ENCODE results near the gene SAA4.
"Not testable (repeated sequence)": the region's sequence is repeated elsewhere in the genome, so short reads cannot be mapped to it uniquely, and the experiment has no call there.

The SAA4 gene

DNA sequence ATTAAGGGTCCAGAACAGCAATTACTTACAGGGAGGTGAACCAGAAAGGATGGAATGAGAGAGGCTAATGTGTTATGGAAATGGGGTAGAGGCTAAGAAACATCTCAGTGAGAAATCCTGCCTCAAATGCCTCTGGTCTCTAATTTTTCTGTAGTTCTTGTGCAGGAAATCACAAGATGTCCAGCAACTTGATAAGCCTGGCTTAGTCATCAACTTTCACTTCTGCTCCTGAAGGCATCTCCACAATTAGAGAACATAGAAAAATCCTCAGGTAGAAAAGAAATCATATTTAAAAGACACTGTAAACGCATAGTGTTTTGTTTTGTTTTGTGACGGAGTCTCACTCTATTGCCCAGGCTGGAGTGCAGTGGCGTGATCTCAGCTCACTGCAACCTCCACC, 45.2 kb downstream of the SAA4 start:
- no peak for DNase-seq (ENCODE audit: low read depth in 2 of 3, low spot score in 2 of 3)

DNA sequence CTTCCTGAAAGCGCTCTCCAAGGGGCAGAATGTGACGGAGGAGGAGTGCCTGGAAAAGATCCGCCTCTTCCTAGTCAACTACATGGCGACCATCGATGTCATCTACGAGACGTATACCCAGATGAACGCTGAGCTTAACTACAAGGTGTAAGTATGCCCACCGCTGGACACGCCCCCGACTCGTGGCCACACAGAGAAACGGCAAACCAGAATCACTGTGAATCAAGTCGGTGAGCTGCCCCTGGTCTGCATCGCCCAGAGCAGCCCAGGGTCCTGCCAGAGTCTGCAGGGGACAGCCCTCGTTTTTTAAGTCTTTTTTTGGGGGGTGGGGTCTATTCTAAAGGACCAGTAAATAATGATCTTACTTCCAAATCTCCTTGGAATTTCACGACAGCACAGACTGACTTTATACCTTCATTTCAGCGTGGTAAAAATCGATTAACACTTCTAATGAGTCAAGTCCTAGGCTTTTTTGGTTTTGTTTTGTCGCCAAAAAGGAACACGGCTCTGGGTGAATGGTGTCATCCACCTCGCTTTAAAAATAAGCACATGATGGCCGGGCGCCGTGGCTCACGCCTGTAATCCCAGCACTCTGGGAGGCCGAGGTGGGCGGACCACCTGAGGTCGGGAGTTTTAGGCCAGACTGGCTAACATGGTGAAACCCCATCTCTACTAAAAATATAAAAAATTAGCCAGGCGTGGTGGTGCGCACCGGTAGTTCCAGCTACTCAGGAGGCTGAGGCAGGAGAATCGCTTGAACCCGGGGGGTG, 46.9 kb downstream of the SAA4 start:
- DNase-seq (ENCODE audit: low read depth in 2 of 3, low spot score in 2 of 3): not testable (repeated sequence)

GRCh38 chr11:18188796-18189195, 47.8 kb downstream of the SAA4 start:
- no peak for DNase-seq (ENCODE audit: low read depth in 2 of 3, low spot score in 2 of 3)
